Pons (tissue), 1 donor: ENCODE results near the gene GYS1.
"Not testable (repeated sequence)": the region's sequence is repeated elsewhere in the genome, so short reads cannot be mapped to it uniquely, and the experiment has no call there.

Experiments used
- DNase-seq: peaks from one replicate; pipeline ENCODE4 v3.0.0-alpha.2; 2016; ENCODE audit warnings: low spot score

The GYS1 gene

GRCh38 chr19:48938256-48938655 is 54.9 kb downstream of the GYS1 start:
- DNase-seq, result no peak

- no peak for DNase-seq
Measured at GRCh38 chr19:48935864-48936263, 57.2 kb downstream of the GYS1 start.

GRCh38 chr19:48934837-48935236 is 58.3 kb downstream of the GYS1 start:
- no peak for DNase-seq

- peak; percentile 38 for DNase-seq
Measured at GRCh38 chr19:48933382-48933932, 59.7 kb downstream of the GYS1 start, which contains the start of gene DHDH. DHDH (plus strand) TSS chr19:48933699; CDS start chr19:48933722, 23 bp downstream.

GRCh38 chr19:48928164-48929025 is 64.7 kb downstream of the GYS1 start:
- no peak for DNase-seq

- DNase-seq, result not testable (repeated sequence)
Measured at GRCh38 chr19:48927692-48928091, 65.4 kb downstream of the GYS1 start.

GRCh38 chr19:48926909-48927308 is 66.2 kb downstream of the GYS1 start:
- DNase-seq, result peak; percentile 61

- DNase-seq, result not testable (repeated sequence)
Measured at GRCh38 chr19:48925890-48926289, 67.2 kb downstream of the GYS1 start.

- DNase-seq, result no peak
Measured at GRCh38 chr19:48925240-48925843, 67.8 kb downstream of the GYS1 start.

- no peak for DNase-seq
Measured at GRCh38 chr19:48922548-48923490, 70.3 kb downstream of the GYS1 start.

- no peak for DNase-seq
Measured at GRCh38 chr19:48921721-48922500, 71.2 kb downstream of the GYS1 start.

GRCh38 chr19:48920949-48921348 is 72.2 kb downstream of the GYS1 start:
- no peak for DNase-seq

- not testable (repeated sequence) for DNase-seq
Measured at GRCh38 chr19:48919271-48919670, 73.8 kb downstream of the GYS1 start.

- DNase-seq, result no peak
Measured at GRCh38 chr19:48918801-48919247, 74.3 kb downstream of the GYS1 start.
